Activated CD4-positive, alpha-beta T cell treated with anti-CD3 and anti-CD28 coated beads for 4 hours (primary cell): ENCODE data around the gene RSPO3.

Experiments
- DNase-seq, 2 donors: peaks; one replicate each; pipeline ENCODE4 v3.0.0-alpha.2; 2020

RSPO3 gene

DNA sequence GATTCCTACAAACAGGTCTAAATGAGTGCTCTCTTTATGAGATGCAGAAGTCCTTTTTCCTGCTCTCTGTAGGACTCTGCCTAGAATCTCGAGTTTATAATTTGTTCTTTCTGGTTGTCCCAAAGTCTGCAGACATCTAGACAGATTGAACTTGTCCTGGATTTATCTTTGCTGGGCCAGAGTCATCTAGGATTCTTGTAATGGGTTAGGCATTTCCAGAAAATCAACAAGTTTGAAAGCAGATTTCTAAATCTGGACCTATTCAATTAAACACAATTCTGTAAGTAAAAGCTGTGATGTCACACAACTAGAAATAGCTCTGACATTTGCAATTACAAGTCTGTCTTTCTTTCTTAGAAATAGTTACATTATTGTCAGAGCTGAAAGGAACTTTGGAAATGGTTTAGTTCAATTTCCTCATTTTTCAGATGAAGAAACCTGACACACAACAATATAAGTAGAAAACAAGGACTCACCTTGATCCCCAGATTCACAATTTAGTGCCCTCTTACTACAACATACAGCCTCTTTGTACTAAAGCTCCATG, 4.2 kb upstream of the RSPO3 start:
- no peak for DNase-seq

DNA sequence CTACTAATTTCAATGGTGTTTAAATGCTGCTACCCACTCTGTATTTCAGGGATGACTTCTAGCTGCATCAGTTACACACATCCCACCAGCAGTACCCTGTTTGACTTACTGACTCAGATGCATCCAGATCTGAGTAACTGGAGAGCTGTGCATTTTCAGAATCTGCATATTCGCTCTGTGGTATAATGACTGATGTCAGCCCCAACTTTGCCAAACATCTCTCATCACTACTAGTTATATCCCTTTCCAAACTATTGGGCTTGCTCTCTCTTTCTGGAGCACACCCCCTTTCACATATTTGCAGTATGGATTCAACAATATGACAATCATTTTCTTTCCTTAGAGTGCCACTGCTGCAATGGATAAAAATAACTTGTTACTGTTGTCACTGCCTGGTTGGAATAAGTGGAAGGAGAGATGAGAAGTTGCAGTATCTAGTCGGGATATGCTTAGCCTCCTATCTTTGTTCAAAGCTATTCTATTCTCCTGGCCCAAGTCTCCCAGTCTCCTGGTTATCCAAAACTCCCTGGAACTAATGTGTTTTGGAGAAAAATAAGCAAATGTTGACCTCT, 3.3 kb upstream of the RSPO3 start:
- DNase-seq, result no peak

DNA sequence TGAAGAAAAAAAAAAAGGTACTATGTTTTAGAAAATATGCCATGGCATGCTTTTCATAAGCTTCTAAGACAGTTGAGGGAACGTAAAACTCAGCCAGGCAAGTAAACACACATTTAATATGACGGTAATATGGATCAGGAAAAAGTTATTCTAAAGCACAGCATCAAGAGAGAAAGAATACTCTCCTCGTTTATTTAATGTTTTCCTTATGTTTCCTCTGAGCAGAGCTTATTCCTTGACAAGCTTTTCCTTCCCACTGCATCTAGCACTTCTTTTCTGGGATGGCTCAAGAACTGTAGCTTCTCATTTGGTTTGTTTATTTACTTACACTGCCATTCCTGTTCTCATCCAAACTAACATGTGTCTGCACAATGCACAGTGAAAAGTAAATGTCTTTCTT, 2.7 kb upstream of the RSPO3 start:
- DNase-seq, result no peak

DNA sequence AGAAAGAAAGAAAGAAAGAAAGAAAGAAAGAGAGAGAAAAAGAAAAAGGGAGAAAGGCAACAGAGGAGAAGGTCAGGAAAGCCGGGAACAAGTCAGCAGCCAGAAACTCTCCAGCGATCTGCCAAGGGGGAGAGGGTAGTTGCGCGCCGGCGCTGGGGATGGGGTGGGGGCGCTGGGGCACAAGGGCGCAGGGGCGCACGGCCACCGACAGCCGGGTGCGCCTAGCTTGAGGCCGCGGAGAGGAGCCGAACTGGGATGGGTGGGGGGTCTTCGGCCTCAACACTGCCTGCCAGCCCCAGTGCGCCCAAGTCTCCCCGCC, 533 bp upstream of the RSPO3 start:
- no peak for DNase-seq

DNA sequence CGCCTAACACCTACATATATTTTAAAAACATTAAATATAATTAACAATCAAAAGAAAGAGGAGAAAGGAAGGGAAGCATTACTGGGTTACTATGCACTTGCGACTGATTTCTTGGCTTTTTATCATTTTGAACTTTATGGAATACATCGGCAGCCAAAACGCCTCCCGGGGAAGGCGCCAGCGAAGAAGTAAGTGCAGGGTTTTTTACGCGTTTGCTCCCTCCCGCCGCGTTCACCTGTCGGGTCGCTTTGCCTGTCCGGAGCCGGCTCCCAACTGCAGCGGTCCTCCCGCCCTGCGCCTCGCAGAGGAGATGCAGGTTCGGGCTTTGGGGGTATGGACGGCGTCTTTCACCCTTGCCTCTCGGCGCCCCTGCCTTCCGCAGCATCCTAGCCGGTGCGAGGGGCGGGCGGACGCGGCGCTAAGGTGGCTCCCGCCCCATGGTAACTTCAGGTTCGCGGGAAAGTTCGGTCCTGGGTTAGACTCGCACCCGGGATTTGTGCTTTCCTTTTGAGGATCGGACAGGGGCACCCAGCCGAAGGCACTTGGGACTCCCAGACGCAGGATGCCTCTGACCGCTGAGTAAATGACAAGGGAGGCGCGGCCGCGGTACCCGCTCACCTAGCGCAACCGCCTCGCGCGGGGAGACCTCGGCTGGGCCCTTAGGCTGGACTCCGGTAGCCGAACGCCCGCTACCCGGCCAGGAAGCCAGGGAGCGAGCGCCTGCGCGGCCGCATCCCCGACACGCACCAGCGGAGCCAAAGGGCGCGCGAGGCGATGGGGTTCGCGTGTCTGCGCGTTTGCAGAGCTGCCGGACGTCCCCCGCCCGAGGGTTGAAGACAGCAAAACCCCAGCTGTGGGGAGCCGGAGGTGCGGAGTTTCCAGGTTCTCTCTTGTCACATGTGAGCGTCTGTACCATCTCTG, 891 bp downstream of the RSPO3 start:
- DNase-seq, result no peak

DNA sequence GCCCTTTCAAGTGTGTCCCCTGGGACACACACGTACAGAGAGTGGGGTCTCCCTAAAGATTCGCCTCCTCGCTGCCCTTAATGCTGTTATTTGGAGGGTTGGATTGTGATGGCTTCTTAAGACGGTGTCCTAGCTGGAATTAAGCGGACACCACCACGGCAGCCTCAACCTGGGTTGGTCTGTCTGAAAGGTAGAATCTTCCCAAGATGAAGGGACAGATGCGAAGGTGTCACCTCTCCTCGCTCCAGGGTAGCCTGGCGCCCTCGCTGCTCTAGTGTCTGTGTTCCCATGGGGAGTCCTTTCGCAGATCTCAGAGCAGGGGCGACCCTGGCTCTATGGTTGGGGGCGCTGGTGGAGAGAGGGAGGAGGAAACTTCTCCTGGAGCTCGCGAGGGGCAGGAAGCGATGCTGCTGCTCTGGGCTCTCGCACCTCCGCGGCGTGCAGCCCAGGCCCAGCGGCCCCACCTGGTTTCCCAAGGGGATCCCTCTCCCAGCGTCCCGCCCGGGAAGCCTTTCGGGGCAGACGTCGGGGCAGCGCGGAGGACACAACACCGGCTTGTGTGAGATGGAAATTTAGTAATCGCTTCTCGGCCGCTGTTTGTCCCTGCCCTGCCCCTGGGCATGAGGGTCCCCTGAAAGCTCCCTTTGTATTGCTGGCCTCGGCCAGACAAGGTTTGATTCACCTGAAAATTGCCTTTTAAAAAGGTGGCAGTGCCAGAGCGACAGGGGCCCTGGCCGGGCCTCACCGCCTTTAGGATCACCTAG, 1.7 kb downstream of the RSPO3 start:
- DNase-seq, result no peak

DNA sequence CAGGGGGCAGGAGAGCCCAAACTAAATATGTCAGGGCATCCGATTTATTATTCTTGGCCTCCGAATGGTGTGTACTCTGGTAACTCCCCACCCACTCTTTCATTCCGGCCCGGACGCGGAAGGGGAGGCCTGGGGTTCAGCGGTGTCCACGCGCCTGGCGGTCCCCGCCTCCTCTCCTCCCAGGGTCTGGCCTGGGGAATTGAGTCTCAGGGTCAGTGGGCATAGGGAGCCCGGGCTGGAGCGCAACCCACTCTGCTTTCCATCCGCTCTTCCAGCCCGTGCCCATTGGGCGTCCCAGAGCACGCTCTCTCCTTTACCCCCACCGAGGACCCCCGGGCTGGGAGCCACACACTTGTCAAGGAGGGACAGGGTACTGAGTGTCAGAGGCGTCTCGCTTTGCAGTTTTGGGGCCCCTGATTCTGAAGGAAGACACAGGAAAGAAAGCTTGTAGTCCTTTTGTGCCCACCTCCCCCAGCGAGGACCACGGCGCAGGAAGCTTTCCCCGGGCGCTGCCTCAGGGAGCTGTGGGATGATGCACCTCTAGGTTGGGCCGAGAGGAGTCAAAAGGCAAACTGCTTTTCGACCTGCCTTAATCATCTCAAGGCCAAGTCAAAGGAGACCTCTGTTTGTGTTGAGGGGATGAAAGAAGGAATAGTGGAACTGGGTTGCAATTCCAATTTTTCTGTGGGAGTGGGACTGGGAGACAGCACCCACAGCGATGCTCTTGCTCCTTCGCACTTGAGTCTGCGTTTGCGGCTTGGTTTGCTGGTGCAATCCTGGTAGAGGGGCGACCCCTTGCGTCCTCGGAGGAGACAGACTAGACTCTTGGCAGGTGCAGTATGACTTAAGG, 2.5 kb downstream of the RSPO3 start:
- DNase-seq, result peak; percentile 35 to 42

DNA sequence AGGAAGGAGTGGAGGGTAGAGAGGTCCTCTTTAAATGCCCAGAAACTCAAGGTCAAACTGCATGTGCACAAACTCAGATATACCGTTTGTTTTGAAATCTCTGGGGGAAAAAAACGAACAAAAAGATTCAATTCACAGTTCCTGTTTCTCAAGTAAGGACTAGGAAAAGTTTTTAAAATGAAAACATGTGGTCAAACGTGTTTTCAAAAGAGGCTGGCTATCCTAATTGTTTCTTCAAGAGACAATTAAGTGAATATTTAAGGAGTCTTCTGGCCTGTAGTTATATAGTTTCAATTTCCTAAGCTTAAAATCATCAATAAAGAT, 3.1 kb downstream of the RSPO3 start:
- no peak for DNase-seq

DNA sequence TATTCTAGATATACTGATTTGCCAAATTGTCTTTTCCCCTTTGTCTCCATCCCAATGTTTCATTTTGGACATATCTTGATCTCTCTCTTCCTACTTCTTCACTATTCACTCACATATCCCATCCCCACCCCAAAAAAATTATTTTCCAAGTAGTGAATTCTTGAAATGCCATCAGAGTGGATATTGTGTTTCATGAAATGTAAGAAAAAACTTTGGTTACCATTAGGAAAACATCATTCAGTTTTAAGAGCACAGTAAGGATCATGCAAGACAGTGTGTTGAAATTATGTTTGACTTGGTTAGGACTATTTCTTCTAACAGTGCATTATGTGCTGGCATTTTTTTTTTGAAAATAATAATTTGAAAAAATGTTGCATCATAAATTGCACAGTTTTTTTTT, 5.7 kb downstream of the RSPO3 start:
- DNase-seq, result no peak

DNA sequence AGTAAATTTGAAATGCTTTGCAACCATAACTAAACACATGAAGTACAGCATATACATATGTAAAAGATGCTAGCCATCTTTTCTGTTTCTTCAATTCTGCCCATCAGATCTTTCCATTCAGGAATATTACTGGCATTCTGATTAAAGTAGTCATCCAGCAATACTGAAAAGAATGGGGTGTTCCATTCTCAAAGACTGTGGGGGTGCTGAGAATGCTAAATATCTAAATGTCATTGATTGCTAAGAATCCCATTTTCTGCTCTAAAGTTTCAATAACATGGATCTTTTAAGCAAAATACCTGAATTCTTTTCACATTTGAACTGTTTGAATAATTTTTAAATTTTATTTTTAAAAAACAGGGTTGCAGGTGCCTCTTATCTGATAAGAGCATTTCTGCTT, 6.2 kb downstream of the RSPO3 start:
- DNase-seq, result no peak

DNA sequence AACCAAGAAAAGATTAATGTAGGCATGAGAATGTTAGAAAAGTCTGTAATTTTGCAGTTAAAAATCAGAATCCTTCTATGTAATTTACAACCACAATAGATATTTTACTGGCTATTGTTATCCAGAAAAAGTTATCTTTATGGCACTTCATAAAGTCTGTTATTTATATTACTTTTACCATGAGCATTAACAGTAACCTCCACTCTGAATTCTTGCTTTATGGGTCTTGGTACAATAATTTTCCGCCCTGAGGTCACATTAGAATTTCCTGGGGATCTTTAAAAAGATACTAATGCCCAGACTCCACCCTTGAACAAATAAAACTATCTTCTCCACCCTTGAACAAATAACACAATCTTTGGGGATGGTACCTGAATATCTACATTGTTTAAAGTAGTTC, 9.6 kb downstream of the RSPO3 start:
- DNase-seq, result no peak

DNA sequence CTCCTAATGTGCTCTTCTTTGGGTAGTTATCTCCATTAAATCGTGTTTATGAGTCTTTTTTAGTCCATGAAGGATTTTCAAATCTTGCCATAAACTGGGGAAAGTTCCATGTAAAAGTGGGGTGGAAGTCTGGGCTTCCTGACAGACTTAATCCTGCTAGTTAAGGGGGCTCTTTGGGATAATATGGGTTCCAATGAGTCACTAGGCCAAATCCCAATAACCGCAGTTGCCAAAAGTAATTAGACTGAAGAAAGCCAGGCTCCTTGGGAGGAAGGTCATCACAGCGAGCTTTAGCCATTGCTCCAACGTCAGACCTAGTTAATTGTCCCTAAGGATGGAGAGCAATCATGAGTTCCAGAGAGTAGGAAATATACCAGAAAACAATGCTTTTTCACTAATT, 10.8 kb downstream of the RSPO3 start:
- DNase-seq, result no peak

DNA sequence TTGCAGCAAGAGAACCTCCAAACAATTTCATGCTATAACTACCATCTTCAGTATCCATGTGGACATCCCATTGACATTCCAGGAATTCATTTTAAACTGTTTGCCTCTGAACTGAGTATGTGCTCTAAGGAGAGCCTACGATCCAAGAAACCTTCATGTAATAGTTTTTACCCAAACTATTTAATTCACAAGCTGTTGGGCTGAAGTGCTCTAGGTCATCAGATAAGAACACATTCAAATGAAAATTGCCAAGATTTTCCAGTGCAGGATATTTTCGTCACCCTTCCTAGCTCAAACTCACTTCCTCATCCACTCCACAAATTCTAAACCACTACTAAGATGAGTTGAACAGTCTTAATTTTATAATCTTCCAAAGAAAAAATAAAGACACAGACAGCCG, 12.8 kb downstream of the RSPO3 start:
- no peak for DNase-seq

DNA sequence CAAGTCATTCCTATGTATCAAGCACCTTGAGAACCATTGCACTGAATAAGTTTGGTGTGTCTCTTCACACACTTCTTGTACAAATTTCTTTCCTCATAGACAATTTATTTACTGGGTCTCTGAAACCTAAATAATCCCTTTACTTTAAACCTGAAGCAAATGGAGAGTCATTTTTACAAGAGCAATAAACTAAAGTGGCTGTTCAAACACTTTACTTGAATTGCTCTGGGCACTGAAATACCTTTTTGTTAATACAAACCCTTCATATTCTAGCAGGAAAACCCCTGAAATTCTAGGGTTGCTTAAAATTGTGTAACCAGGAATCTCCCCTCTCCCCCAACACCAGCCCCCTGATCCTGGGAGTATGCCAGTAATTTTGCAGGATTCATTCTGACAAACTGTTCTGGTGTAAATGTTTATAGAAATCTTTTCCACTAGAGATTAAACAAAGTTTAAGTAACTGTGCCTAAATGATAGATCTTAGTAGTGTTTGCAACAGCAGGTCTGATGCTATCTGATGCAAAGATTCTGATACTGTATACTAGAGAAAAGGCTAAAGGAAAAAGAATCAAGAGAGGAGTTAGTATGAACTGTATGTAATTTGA, 13.4 kb downstream of the RSPO3 start:
- no peak for DNase-seq

DNA sequence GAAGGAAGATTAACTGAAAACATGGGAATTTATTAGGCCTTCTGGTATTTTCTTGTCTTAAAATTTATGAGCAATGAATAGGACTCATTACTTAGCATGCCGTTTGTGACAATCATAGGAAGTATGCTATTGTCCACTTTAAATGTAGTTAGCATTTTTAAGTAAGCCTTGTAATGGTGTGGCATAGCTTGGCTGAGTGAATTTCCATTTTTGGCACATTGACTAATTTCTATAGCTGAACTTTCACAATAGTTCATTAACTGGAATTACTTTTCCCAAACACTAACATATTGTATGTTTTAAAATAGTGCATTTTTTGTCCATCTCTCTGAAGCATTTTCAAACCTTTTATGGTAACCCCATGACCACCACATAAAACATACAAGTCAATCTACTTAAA, 15.7 kb downstream of the RSPO3 start:
- DNase-seq, result no peak

DNA sequence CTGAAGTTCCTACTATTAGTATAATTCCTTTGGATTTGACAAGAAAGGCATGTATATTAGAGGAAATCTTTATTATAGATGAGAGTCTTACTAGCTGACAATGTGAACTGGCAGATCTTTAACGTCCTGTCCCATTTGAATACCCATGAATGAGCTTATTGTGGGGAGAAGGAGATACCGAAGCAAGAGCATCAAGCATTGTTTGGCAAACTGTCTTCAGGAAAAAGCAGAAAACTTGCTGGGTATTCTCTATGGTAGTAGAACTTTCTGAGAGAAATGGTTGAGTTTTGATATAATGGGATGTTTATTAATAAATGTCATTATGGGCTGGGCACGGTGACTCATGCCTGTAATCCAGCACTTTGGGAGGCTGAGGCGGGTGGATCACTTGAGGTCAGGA, 18.3 kb downstream of the RSPO3 start:
- no peak for DNase-seq

DNA sequence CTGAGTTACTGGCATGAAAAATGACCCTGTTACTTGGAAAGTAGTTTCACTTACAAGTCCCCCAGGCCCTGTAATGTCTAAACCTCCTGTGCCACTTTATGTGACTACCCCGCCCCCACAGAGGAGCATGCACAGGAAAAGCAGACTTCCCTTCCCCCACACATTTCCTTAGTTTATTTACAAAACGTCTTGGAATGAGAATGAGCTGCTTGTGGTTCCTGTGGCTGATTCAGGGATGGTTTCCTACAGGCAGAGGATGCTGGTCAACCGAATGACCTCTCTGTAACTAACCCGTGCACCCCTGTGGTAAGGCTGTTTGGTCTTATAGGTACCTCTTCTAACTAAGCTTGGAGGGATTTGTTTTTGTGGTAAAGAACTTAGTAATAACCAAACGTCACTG, 28.5 kb downstream of the RSPO3 start:
- DNase-seq, result no peak

DNA sequence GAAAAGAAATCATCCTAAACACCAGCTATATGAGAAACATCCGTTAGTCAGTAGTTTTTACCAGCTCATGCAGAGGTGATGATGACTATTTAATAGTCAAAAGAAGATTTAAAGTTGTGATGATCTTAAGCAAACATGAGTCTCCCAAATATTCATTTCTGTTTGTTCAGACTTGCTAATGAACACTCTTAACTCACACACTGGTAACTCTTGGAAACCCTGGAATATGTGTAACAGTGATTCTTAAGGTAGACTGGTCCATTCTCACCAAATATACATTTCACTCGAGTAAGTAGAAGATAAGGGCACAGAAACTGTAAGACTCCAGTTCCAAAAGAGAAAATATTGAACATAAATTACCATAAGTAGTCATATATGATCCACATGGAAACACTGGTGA, 29.1 kb downstream of the RSPO3 start:
- DNase-seq, result no peak

DNA sequence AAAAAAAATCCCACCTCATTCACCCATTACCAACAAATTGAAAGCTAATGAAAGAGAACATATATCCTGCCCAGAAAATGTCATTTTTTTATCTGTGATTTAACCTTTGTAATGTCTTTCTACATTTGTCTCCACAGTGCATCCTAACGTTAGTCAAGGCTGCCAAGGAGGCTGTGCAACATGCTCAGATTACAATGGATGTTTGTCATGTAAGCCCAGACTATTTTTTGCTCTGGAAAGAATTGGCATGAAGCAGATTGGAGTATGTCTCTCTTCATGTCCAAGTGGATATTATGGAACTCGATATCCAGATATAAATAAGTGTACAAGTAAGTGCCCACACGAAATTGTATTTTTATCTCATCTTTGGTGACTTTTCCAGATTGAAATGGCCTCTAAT, 30.0 kb downstream of the RSPO3 start:
- DNase-seq, result no peak

DNA sequence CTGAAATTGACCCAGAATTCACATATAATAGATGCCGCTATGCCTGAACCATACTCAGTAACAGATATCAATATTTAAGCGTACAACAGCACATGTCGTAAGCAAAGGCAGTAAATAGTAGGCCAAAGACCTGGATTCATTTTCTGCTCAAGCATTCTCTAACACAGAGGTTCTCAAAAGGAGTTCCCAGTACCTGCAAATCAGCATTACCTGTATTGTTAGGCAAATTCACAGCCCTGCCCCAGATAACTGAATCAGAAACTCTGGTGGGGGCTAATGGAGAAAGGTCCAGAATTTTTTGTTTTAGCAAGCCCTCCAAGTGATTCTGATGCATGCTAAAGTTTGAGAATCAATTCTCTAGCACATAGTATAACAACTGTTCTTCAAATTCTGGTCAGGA, 36.0 kb downstream of the RSPO3 start:
- no peak for DNase-seq

DNA sequence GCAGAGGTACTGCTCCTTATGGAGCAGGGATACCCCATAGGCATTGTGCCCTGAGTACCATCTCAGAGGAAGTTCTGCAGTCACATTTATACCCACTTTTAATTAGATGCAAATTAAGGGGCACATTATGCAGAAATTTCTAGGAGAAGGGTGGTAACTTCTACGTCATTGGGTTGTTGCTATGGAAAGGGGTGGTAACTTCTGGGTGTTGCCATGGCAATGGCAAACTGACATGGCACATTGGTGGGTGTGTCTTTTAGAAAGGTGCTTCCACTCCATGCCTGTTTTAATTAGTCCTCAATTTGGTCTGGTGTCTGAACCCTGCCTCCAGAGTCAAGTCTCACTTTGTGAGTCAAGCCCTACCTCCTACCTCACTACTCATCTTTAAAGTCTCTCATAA, 42.0 kb downstream of the RSPO3 start:
- no peak for DNase-seq

DNA sequence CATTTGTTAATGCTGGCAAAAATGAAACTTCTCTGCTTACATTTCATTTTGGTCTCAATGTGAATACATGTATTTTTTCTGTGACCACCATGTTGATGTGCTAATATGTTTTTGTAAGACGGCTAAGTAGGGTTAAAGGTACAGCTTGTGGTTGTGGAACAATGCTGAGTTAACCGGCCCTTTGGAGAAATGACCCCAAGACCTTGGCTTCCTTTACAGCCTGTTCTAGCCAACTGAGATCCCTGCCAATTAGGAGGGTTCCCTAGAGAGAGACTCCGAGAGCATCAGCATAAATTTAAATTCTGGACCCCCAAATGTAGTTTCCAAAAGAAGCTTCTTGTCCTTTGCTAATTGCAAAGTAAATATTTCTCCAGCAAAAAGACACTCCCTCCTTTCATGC, 44.4 kb downstream of the RSPO3 start:
- no peak for DNase-seq

DNA sequence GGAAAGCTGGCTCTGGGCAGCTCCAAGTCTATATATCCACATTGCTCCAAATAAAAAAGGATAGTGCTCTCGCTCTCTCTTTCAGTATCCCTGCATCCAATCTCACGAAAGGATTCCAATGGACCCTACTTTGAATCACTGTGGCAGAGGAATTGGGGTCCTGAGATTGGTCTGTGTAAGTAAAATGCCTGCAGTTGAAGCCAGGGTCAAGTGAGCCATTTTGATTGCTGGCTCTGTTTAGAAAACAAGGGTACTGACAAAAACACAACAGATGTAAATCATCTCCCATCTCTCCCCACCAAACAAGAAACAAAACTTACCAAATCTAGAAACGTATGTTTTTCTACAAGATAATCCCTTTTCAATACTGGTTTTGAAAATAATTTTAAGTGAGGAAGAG, 45.6 kb downstream of the RSPO3 start:
- no peak for DNase-seq
